ENCODE data around the gene DDX42.

GRCh38 chr17:63753215-63753614 lies 20.8 kb upstream of the DDX42 start:
- no peak for TF ChIP-seq ESRRA (IDR thresholded peaks at IDR 0.05; ENCODE audit: borderline replicate concordance, low read depth)
- TF ChIP-seq ZC3H11A (IDR thresholded peaks at IDR 0.05; ENCODE audit: low read depth, low read length), result no peak
- TF ChIP-seq POLR2AphosphoS5 (IDR thresholded peaks at IDR 0.05; ENCODE audit: control insufficient read depth, insufficient read depth, low read depth, low read length), result no peak
- TF ChIP-seq SRSF7 (optimal IDR thresholded peaks at IDR 0.05; ENCODE audit: low read depth, low read length), result no peak
- no peak for TF ChIP-seq RCOR1 (IDR thresholded peaks at IDR 0.05; ENCODE audit: borderline replicate concordance in 1 of 2, low read depth in 2 of 2, low read length in 2 of 2)
